ENCODE measurements around the gene DEUP1.

DNA sequence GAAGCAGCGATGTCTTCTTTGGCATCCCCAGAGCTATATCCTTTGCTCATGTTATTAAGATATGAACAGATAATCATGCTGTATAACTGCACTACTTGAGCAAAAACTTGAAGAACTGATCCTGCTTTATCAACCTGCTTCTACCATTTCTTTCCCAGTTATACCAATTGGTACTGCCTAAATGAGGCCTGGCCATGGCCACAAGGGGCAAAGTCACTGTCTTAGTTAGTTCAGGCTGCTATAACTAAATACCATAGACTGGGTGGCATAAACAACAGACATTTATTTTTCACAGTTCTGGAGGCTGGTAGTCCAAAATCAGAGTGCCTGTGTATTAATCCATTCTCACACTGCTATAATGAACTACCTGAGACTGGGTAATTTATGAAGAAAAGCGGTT, 37.5 kb downstream of the DEUP1 start:
- TF ChIP-seq, protein P1, sequence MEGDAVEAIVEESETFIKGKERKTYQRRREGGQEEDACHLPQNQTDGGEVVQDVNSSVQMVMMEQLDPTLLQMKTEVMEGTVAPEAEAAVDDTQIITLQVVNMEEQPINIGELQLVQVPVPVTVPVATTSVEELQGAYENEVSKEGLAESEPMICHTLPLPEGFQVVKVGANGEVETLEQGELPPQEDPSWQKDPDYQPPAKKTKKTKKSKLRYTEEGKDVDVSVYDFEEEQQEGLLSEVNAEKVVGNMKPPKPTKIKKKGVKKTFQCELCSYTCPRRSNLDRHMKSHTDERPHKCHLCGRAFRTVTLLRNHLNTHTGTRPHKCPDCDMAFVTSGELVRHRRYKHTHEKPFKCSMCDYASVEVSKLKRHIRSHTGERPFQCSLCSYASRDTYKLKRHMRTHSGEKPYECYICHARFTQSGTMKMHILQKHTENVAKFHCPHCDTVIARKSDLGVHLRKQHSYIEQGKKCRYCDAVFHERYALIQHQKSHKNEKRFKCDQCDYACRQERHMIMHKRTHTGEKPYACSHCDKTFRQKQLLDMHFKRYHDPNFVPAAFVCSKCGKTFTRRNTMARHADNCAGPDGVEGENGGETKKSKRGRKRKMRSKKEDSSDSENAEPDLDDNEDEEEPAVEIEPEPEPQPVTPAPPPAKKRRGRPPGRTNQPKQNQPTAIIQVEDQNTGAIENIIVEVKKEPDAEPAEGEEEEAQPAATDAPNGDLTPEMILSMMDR (IDR thresholded peaks at IDR 0.05; ENCODE audit: low read length), result no peak
- no peak for TF ChIP-seq EZH2 (IDR thresholded peaks at IDR 0.05; ENCODE audit: borderline replicate concordance, low read length)
